SK-MEL-5 (cell line): ENCODE results near the gene SMAD4. TPM values are rescaled to one million over a fixed set of nuclear protein-coding genes. Genes with fewer than 3 reads are reported as not detected.
A peak's percentile ranks its signal among the peaks of the same experiment; 100 is the strongest.
"Not testable (repeated sequence)": the region's sequence is repeated elsewhere in the genome, so short reads cannot be mapped to it uniquely, and the experiment has no call there.

ENCODE experiments used
- DNase-seq: peaks from one replicate; pipeline ENCODE4 v3.0.0-alpha.2; 2016; ENCODE audit warnings: low read depth, low spot score
- in situ Hi-C: cut with HindIII; loops from 2 replicates; pipeline ENCODE4 v1.10.0; 2016; ENCODE audit warnings: low sequenced_read_pairs, high pct_unique_total_duplicates, low pct_unique_long_range_greater_than_20kb
- total RNA-seq: library from RNA; depleted of rRNA; stranded (reverse); fragments of >200 nt; shearing (Covaris generic); gene quantifications from 2 replicates; pipeline ENCODE4 v1.2.3, GENCODE V29; 2014

SMAD4 gene
- total RNA-seq, 1 experiment from 2014 or later, result 95.2 TPM

- DNase-seq, result no peak
- in situ Hi-C loops, result no loop called here
Measured at GRCh38 chr18:51092117-51092516, 62.1 kb downstream of the SMAD4 start.

GRCh38 chr18:51092967-51093366, 63.0 kb downstream of the SMAD4 start:
- in situ Hi-C loops, result not testable (repeated sequence)

GRCh38 chr18:51097021-51097822, 67.2 kb downstream of the SMAD4 start:
- in situ Hi-C loops, result no loop called here
- no peak for DNase-seq

More at GRCh38 chr18:51092967-51093366, 63.0 kb downstream of the SMAD4 start:
- not testable (repeated sequence) for DNase-seq

GRCh38 chr18:51098082-51098481, 68.1 kb downstream of the SMAD4 start:
- in situ Hi-C loops, result no loop called here
- no peak for DNase-seq

GRCh38 chr18:51098513-51098912, 68.5 kb downstream of the SMAD4 start:
- no peak for DNase-seq
- in situ Hi-C loops, result no loop called here

- in situ Hi-C loops, result no loop called here
- peak; percentile 51 for DNase-seq
Measured at GRCh38 chr18:51100385-51101120, 70.5 kb downstream of the SMAD4 start.

- in situ Hi-C loops, result no loop called here
- DNase-seq, result peak; percentile 73
Measured at GRCh38 chr18:51107082-51107481, 77.1 kb downstream of the SMAD4 start.

GRCh38 chr18:51107598-51108305, 77.7 kb downstream of the SMAD4 start:
- in situ Hi-C loops, result no loop called here
- DNase-seq, result no peak

GRCh38 chr18:51108330-51108729, 78.3 kb downstream of the SMAD4 start:
- DNase-seq, result no peak
- in situ Hi-C loops, result no loop called here

- in situ Hi-C loops, result no loop called here
Measured at GRCh38 chr18:51110073-51110797, 80.2 kb downstream of the SMAD4 start.

GRCh38 chr18:51111633-51112355, 81.8 kb downstream of the SMAD4 start:
- DNase-seq, in situ Hi-C loops: not testable (repeated sequence)

More at GRCh38 chr18:51110073-51110797, 80.2 kb downstream of the SMAD4 start:
- DNase-seq, result peak; percentile 54

GRCh38 chr18:51116996-51117395, 87.0 kb downstream of the SMAD4 start:
- DNase-seq, in situ Hi-C loops: not testable (repeated sequence)

- DNase-seq, in situ Hi-C loops: not testable (repeated sequence)
Measured at GRCh38 chr18:51119561-51119960, 89.5 kb downstream of the SMAD4 start.

GRCh38 chr18:51119976-51120375, 90.0 kb downstream of the SMAD4 start:
- in situ Hi-C loops, DNase-seq: not testable (repeated sequence)

- in situ Hi-C loops, result no loop called here
- no peak for DNase-seq
Measured at GRCh38 chr18:51120809-51121596, 91.0 kb downstream of the SMAD4 start.

- in situ Hi-C loops, result no loop called here
Measured at GRCh38 chr18:51121597-51121857, 91.5 kb downstream of the SMAD4 start.

More at GRCh38 chr18:51121597-51121857, 91.5 kb downstream of the SMAD4 start:
- no peak for DNase-seq
